OCI-LY1 (cell line): ENCODE measurements around the gene RHOV.

Experiments used
- H2AFZ ChIP-seq: fragments of 200-600 bp; sonication (generic), shearing (Covaris generic); 2 replicates; pipeline ENCODE4 v1.6.0; 2014; ENCODE audit warnings: antibody characterized with exemption, mild to moderate bottlenecking, low read length
- H3F3A ChIP-seq: fragments of 200-600 bp; sonication (generic), shearing (Covaris generic); 2 replicates; pipeline ENCODE4 v1.6.0; 2014; ENCODE audit warnings: mild to moderate bottlenecking, antibody characterized with exemption, low read length, moderate library complexity; ENCODE audit not compliant: insufficient read depth
- H3K27ac ChIP-seq: fragments of 200-600 bp; sonication (generic); 2 replicates; pipeline ENCODE4 v1.5.1; 2014; ENCODE audit warnings: low read length, mixed run types, mild to moderate bottlenecking, low read depth; ENCODE audit not compliant: poor library complexity, severe bottlenecking
- H3K27me3 ChIP-seq: fragments of 200-600 bp; sonication (generic); 2 replicates; pipeline ENCODE4 v1.6.0; 2014; ENCODE audit warnings: antibody characterized with exemption, mild to moderate bottlenecking, low read length, moderate library complexity; ENCODE audit not compliant: insufficient read depth
- H3K36me3 ChIP-seq: fragments of 200-600 bp; sonication (generic); 2 replicates; pipeline ENCODE4 v1.6.1; 2014; ENCODE audit warnings: mild to moderate bottlenecking, antibody characterized with exemption, low read length, moderate library complexity, mixed read lengths; ENCODE audit not compliant: insufficient read depth
- H3K4me1 ChIP-seq: fragments of 200-600 bp; sonication (generic); 2 replicates; pipeline ENCODE4 v1.5.1; 2014; ENCODE audit warnings: mild to moderate bottlenecking, low read length, moderate library complexity; ENCODE audit not compliant: insufficient read depth, severe bottlenecking
- H3K4me2 ChIP-seq: fragments of 200-600 bp; sonication (generic), shearing (Covaris generic); 2 replicates; pipeline ENCODE4 v1.6.1; 2014; ENCODE audit warnings: low read length
- H3K4me3 ChIP-seq: fragments of 200-600 bp; sonication (generic); 2 replicates; pipeline ENCODE4 v1.5.1; 2014; ENCODE audit warnings: low read length, low read depth, mild to moderate bottlenecking, mixed read lengths; ENCODE audit not compliant: poor library complexity, severe bottlenecking
- H3K79me2 ChIP-seq: fragments of 200-600 bp; shearing (Covaris generic); 2 replicates; pipeline ENCODE4 v1.6.1; 2016; ENCODE audit warnings: mixed run types, low read length, mixed read lengths; ENCODE audit not compliant: insufficient read depth
- H3K9ac ChIP-seq: fragments of 200-600 bp; sonication (generic), shearing (Covaris generic); 2 replicates; pipeline ENCODE4 v1.6.1; 2014; ENCODE audit warnings: mild to moderate bottlenecking, low read length, mixed read lengths
- H3K9me2 ChIP-seq: fragments of 200-600 bp; sonication (generic), shearing (Covaris generic); 2 replicates; pipeline ENCODE4 v1.6.1; 2014; ENCODE audit warnings: low read depth, mild to moderate bottlenecking, low read length, mixed read lengths
- H3K9me3 ChIP-seq: fragments of 200-600 bp; shearing (Covaris generic); 2 replicates; pipeline ENCODE4 v1.6.1; 2014; ENCODE audit warnings: low read length, mixed read lengths
- H4K20me1 ChIP-seq: fragments of 200-600 bp; sonication (generic), shearing (Covaris generic); 2 replicates; pipeline ENCODE4 v1.6.0; 2016; ENCODE audit warnings: mild to moderate bottlenecking, low read length; ENCODE audit not compliant: insufficient read depth
- CTCF ChIP-seq: fragments of 200-600 bp; sonication (generic), shearing (Covaris generic); IDR thresholded peaks from 2 replicates; pipeline ENCODE4 v1.5.1; 2017; ENCODE audit warnings: mild to moderate bottlenecking, antibody characterized with exemption, low read length, moderate library complexity, mixed read lengths
- EZH2 ChIP-seq: fragments of 200-600 bp; sonication (generic), shearing (Covaris generic); IDR thresholded peaks from 2 replicates; pipeline ENCODE4 v1.8.0; 2017; ENCODE audit warnings: borderline replicate concordance, mixed run types, mild to moderate bottlenecking, antibody characterized with exemption, low read length, moderate library complexity, mixed read lengths

RHOV gene

GRCh38 chr15:40886586-40886985 lies 12.6 kb upstream of the RHOV start:
- H2AFZ ChIP-seq, result no peak overlapping the region
- no peaks in the 10 kb centered on the region for H4K20me1 ChIP-seq
- H3K27me3 ChIP-seq, result no peaks in the 10 kb centered on the region; the same call in 1 of the 2 replicates
- H3F3A ChIP-seq, result no peaks in the 10 kb centered on the region
- no peak for TF ChIP-seq CTCF
- no peak for TF ChIP-seq EZH2
- H3K27ac ChIP-seq, result no peak overlapping the region
- no peak overlapping the region for H3K4me2 ChIP-seq
- H3K9me2 ChIP-seq, result no peaks in the 10 kb centered on the region
- no peaks in the 10 kb centered on the region for H3K79me2 ChIP-seq
- H3K9ac ChIP-seq, result no peak overlapping the region
- no peaks in the 10 kb centered on the region for H3K36me3 ChIP-seq
- no peak overlapping the region for H3K4me3 ChIP-seq
- no peaks in the 10 kb centered on the region for H3K9me3 ChIP-seq
- no peaks in the 10 kb centered on the region for H3K4me1 ChIP-seq

- Histone ChIP-seq H3K79me2 (no peaks in the 10 kb centered on the region), H3K9ac (no peak overlapping the region), H3K4me3 (no peak overlapping the region), H3K9me2 (no peaks in the 10 kb centered on the region), H2AFZ (no peak overlapping the region), H3K9me3 (no peaks in the 10 kb centered on the region), H3K27me3 (no peaks in the 10 kb centered on the region), H3K36me3 (no peaks in the 10 kb centered on the region), H3K4me2 (no peak overlapping the region), H4K20me1 (no peaks in the 10 kb centered on the region), H3F3A (no peaks in the 10 kb centered on the region), H3K4me1 (no peaks in the 10 kb centered on the region), H3K27ac (no peak overlapping the region)
- no peak for TF ChIP-seq EZH2
- TF ChIP-seq CTCF, result no peak
These were observed 7.3 kb upstream of the RHOV start for GRCh38 chr15:40881351-40881750.

GRCh38 chr15:40879609-40880008 lies 5.6 kb upstream of the RHOV start:
- H3K4me1 ChIP-seq, result peaks cover under 1% of the 10 kb centered on the region
- no peak overlapping the region for H3K4me3 ChIP-seq
- no peaks in the 10 kb centered on the region for H3F3A ChIP-seq
- no peaks in the 10 kb centered on the region for H3K79me2 ChIP-seq
- no peak overlapping the region for H3K9ac ChIP-seq
- no peaks in the 10 kb centered on the region for H4K20me1 ChIP-seq
- no peaks in the 10 kb centered on the region for H3K9me3 ChIP-seq
- no peak overlapping the region for H2AFZ ChIP-seq
- no peak overlapping the region for H3K4me2 ChIP-seq
- TF ChIP-seq CTCF, result no peak
- TF ChIP-seq EZH2, result no peak
- H3K27ac ChIP-seq, result no peak overlapping the region
- H3K9me2 ChIP-seq, result no peaks in the 10 kb centered on the region
- H3K36me3 ChIP-seq, result no peaks in the 10 kb centered on the region
- no peaks in the 10 kb centered on the region for H3K27me3 ChIP-seq
